HL-60/S4 treated with retinoic acid at 250 ng/mL for 4 days and 3 days (cell line): ENCODE results near the gene ZNF775.
"Not testable (repeated sequence)": the region's sequence is repeated elsewhere in the genome, so short reads cannot be mapped to it uniquely, and the experiment has no call there.

ENCODE experiments used
- in situ Hi-C: fragments of 300-500 bp; cut with MboI; formaldehyde crosslinking; loops from 2 replicates; pipeline ENCODE4 v1.7.0; 2022; ENCODE audit warnings: low sequenced_read_pairs

ZNF775 gene

DNA sequence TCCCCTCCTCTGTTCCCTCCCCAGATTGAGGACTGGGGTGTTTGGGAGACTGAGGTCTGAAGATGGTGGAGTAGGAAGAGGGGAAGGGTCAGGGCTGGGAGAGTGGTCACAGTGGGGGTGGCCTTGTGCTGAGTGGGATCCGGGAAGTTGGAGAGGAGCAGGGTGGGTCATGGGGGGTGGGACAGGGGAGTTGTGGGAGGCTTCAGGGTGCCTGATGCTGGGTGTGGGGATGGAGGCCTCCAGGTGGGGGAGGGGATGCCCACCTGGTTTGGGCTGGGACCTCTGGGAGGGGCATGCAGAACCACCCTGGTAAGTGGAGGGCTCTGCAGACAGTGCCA, 2.6 kb downstream of the ZNF775 start:
- in situ Hi-C loops = no loop called here

DNA sequence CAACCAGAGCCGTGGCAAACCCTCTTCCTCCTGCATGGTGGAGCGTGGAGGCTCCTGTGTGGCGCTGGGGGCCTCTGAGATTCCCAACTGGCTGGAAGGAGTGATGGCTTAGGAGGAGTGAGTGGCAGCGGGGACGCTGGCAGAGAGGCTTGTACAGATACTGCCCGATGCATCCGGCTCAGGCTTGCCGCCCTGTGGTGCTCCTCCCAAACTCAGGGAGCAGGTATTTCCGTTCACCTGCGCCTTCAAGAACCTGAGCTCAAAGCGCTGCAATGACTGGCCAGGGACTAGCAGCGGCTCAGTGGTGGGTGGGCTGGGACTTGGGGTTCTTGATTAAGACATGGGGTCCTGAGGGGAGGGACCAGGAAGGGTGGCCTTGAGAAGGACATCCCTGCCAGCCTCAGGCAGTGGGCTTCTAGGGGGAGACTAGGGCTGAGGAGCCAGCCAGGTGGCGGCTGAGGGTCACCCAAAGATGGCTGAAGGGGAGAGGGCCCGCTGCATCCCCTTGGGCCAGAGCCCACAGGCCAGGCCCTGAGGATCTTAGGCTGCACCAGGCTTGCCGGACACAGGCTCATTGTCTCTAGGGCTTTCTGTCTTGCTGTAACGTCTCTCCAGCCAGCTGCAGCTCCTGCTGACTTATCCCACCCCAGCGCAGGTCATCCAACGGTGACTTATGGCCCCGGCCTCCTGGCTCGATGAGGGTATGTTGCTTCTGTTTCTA, 3.2 kb downstream of the ZNF775 start:
- in situ Hi-C loops = no loop called here

DNA sequence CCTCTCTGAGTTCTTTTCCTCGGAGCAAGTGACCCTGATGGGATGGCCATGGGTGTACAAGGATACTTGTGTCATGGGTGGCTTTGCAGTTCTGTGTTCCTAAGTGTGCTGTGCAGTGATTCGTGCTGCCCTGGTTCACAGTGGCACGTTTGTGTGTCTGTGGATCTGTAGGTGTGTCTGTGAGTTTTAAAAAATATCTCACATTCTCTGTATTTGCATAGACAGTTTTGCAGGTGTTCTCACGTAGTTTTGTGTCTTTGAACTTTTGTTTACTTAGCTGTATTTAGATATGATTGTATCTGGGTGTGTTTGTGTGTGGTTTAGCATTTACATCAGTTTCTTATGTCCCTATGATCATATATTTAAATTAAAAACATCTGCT, 3.7 kb downstream of the ZNF775 start:
- in situ Hi-C loops = no loop called here

DNA sequence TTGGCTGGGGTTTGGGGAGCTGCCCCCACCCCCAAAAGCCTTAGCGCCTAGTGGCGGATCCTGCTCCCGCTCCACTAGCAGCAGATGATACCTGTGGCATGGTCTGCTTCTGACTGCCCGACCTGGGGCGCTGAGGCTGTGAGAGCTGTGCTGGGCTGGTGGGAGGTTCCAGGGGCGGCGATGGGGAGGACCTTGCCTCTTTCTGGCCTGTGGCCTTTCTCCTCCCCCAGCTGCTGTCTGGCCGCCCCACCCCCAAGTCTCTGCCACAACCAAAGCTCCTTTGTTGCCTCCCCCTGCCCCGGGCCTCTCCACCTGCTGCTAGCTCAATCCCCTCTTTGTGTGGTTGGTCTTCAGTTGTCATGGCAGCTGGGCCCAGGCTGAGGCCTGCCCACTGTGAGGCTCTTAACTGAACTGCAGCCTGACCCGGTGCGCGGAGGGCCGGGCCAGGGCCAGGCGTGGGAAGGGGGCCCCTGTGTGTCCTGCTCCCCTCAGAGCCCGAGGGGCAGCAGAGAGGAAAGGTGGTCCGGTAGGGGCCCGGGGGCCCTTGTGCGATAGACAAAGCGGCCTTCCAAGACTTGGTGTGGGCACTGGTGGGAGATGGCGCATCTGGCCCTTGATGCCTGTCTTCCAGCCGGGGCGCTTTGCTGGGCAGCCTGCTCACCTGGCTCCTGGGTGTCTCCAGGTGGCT, 4.7 kb downstream of the ZNF775 start:
- in situ Hi-C loops = no loop called here

DNA sequence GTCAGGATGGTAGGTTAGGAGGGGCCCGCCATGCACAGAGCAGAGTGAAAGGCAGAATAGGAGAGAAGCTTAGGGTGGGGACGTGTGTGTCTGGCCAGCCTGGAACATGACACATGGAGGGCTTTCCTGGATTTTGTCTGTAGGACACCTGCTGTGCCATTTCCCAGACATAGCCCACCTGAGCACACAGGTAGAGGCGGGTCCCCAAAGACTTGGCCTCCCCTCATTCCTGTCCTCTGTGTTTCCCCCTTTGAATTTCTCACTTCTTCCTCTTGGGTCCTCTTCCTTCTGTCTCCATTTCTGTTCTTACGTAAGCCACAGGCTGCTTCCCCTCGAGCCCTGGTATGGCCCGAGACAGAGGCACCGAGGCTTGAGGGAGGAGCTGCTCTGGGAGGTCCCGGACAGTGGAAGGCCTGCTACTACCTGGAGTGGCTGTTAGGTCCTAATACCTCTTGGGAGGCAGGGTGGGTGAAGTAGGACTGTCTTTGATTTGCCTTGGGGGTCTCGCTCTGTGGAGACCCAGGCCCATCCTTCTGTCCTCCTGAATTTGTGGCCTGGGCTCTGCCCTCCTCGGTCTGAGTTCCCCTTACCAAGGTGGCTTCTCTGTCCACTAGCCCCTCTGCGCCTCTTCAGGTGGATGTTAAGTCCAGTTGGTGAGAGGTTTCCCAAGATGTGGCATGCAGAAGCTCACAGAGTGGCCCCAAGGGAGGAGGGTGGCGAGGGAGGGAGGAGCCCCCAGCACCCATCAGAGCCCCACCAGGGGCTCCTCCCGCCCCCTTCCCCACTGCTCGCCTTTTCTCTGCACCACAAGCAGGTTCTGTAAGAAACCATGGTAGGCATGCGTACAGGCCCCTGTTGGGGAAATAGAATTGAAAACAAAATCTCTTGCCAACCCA, 5.5 kb downstream of the ZNF775 start:
- in situ Hi-C loops = no loop called here

DNA sequence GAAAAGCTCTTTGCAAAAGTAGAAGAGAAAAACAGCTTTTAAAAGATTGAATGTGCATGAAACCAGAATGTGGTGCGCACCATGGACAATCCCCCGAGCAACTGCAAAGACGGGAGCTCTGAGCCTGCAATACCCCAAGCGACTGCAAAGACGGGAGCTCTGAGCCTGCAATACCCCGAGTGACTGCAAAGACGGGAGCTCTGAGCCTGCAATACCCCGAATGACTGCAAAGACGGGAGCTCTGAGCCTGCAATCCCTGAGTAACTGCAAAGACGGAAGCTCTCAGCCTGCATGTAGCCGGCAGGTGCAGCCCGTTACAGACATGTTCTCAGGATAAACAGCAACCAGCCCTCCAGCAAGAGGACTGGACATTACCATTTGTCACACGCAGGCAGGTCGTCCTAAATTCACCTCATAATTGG, 6.2 kb downstream of the ZNF775 start:
- in situ Hi-C loops = no loop called here

DNA sequence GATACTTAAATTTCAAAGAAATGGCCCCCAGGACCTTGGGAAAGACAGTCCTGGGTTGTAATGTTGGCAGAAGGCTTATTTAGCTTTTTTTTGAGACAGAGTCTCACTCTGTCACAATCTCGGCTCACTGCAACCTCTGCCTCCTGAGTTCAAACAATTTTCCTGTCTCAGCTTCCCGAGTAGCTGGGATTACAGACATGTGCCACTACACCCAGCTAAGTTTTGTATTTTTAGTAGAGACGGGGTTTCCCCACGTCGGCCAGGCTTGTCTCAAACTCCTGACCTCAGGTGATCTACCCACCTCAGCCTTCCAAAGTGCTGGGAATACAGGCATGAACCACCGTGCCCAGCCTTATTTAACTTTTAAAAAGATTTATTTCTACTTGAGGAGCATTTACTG, 6.8 kb downstream of the ZNF775 start:
- in situ Hi-C loops = not testable (repeated sequence)

DNA sequence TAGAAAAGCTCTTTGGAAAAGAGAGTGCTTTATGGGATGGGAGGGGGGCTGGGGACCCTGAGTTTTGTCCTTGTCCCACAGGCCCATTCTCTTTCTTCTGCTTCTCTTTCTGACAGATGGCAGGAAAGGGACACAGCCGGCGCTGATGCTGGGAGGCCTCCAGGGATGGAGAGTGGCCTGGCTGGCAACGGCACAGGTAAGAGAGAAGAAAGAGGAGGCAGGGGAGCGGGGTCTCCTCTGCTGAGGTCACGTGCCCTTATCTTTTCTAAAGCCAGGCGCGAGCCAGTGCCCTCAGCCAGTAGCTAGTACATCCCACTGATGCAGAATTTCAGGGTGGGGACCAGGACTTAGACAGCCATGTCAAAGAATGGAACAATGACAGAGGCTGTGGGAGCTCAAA, 9.2 kb downstream of the ZNF775 start:
- in situ Hi-C loops = no loop called here

DNA sequence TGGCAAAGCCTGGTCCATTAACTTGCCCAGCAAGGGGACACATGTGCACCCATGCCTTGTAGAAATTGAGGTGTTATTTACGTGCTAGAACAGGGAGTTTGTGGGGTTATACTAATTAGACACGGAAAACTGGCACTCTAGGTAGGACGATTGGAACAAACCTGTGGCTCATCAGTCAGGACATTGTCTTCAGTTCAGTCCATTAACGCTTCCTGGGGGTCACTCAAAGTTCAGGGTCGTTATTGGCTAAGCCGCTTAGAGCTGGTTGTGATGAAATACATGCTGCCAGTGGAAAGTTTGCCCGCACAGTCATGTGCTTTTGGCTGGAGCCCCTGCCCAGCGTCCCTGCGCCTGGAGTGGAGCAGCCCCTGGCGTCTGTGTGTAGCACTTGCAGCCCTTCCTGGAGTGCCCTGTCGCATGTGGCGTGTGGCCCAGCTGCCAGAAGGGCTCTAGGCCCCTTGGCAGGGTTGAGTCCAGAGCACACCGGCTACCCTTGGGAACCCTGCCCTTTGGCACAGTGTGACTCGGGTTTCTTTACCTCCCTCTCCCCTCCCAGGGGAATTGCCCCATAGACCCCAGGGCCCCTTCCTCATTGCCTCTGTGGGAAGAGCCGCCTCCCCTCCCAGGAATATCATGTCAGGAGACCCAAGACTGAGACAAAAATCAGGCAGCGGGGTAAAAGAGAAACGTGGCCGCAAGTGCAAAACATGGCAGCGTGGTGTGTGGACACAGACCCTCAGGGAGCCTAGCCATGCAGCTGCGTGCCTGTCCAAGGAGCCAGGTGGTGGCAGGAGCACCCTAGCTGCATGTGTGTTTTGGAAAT, 9.8 kb downstream of the ZNF775 start:
- in situ Hi-C loops = no loop called here

DNA sequence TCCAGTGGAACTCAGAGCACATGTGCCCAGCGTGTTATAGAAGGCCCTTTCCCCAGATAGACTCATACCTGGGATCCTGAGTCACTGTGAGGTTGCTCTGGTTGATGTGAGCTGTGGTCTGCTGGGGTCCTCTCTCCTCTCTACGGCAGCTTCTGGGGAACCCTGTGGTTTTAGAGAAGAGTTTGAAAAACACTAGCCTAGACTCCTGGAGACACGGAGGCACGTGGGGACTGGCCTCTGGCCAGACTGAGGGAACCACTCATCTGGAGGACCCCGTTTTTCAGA, 10.3 kb downstream of the ZNF775 start:
- in situ Hi-C loops = no loop called here

DNA sequence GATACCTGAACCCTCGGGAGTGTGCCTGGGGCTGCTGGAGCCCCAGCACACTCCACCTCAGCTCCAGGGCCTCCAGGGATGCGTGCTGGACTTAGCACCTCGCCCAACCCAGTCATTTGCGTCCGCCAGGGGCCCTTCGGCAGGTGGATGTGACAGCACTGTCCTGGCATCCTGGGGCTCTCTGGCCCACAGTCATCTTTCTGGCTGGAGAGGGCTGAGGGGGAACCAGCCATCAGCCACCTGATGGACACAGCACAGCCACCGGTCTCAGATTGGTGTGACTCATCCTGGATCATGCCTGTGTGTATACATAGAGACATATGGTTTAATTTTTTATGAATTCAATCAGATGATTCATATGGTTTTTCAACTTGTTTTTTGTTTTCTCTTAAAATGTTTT, 11.1 kb downstream of the ZNF775 start:
- in situ Hi-C loops = no loop called here

DNA sequence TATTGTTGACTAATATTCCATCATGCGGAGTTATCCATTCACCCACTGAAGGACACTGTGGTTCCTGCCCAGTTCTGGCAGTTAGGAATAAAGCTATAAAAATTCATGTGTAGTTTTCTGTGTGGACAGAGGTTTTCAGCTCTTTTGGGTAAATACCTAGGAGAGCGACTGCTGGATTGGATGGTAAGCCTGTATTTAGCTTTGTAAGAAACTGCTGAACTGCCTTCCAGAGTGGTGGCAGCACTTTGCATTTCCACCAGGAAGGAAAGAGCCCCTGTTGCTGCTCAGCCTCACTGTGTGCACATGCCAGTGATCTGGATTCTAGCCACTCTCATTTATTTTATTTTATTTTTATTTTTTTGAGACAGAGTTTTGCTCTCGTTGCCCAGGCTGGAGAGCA, 14.2 kb downstream of the ZNF775 start:
- in situ Hi-C loops = no loop called here

DNA sequence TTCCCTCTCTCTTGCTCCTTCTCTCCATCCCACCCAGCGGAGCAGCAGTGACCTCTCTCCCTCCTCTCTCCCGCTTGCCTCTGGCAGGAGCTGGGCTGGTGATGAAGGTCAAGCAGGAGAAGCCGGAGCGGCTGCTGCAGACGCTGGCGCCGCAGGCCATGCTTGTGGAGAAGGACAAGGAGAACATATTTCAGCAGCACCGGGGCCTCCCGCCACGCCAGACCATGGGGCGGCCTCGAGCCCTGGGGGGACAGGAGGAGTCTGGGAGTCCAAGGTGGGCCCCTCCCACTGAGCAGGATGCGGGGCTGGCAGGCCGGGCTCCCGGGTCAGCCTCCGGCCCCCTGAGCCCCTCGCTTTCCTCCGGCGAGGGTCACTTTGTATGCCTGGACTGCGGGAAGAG, 17.3 kb downstream of the ZNF775 start:
- in situ Hi-C loops = no loop called here

DNA sequence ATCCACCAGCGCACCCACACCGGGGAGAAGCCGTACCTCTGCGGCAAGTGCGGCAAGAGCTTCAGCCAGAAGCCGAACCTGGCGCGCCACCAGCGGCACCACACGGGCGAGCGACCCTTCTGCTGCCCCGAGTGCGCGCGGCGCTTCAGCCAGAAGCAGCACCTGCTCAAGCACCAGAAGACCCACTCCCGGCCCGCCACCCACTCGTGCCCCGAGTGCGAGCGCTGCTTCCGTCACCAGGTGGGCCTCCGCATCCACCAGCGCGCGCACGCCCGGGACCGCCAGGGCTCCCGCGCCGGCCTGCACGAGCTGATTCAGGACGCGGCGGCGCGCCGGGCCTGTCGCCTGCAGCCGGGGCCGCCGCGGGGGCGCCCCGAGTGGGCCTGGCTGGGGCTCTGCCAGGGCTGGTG, 17.7 kb downstream of the ZNF775 start:
- in situ Hi-C loops = no loop called here

DNA sequence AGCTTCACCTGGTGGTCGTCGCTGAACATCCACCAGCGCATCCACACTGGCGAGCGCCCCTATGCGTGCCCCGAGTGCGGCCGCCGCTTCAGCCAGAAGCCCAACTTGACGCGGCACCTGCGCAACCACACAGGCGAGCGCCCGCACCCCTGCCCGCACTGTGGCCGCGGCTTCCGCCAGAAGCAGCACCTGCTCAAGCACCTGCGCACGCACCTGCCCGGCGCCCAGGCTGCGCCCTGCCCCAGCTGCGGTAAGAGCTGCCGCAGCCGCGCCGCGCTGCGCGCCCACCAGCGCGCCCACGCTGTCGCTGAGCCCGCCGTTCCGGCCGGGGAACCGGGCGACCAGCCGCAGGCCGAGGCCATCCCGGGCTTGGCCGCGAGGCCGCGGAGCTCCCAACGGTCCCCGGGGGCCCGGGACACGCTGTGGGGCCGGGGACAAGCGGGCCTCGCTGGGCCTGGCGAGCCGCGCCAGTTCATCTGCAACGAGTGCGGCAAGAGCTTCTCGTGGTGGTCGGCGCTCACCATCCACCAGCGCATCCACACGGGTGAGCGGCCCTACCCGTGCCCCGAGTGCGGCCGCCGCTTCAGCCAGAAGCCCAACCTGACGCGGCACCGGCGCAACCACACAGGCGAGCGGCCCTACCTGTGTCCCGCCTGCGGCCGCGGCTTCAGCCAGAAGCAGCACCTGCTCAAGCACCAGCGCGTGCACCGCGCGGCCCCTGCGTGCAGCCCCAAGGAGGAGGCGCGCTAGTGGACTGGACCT, 18.4 kb downstream of the ZNF775 start:
- in situ Hi-C loops = no loop called here

DNA sequence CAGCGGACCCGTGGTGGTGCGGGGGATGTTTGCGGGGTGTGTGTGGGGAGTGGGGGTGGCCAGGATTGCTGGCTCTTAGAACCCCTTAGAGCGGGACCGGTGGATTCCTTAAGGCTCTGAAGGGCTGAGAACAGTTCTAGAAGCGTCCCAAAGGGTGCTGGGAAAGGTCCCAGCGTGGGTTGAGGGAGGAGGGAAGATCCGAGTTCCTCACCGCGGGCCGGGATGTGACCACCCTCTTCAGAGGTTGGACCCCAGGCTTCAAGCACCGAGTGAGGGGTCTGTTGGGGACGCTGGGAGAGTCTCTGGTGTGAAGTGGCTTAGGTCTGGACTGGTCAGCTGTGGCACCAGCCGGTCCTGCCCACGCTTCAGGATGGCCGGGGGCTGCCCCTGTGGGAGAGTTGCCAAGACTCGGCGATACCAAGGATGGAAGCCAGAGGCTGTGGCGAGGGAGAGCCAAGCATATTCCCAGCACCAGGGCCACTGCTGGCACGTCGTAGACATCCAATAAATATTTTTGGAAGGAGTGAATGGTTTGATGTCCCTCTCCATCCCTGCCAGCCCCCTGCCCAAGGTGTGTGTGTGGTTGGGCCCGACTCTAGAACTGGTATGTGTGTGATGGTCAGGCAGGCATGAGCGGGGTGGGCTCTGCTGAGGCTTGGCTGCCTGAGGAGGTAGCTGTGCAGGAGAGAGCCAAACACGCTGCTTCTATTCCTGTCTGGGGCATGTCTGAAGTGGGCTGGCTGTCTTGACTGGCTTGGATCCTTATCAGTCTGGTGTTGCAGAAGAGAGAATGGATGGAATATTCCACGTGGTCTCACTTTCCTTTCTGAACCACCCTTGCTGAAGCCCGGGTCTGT, 19.2 kb downstream of the ZNF775 start:
- in situ Hi-C loops = no loop called here

DNA sequence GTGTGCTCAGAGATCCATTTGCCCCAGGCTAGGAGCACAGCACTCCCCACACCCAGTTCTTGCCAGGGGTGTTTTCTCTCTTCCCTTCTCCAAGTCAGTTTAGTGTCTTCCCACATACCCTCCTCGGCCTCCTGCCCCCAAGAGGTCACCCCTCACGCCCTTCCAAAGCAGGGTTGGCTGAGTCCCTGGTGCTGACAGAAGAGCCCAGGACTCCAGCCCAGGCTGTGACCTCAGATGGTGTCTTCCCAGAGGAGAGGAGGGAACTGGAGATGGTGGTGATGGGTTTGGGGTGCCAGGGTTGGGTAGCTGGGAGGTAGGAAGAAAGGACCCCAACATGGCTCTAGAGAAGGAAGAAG, 19.8 kb downstream of the ZNF775 start:
- in situ Hi-C loops = no loop called here

DNA sequence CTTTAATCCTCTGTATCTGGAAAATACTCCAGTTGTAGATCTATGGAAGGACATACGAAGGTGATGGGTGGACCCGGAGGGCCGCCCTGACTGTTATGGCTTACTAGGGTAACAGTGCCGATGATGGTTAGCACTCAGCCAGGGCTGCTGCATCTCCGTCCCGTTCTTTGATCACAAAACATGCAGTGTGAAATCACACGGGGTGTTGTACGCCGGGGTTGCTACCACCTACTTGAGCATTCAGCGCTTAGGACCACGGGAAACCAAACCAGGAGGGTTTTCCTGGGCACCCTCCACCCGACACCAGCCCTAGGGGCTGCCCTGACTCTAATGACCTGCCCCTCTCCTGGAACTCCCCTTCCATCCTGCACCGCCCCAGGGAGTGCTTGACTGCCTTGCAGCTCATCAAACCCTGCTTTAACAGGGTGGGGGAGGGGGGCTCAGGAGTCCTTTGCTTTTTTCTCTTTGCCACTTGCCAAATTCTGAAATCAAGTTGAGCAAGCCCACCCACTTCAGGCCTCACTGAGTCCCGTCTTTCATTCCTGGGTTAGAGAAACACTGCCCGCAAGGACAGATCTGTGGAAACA, 20.4 kb downstream of the ZNF775 start:
- in situ Hi-C loops = no loop called here

DNA sequence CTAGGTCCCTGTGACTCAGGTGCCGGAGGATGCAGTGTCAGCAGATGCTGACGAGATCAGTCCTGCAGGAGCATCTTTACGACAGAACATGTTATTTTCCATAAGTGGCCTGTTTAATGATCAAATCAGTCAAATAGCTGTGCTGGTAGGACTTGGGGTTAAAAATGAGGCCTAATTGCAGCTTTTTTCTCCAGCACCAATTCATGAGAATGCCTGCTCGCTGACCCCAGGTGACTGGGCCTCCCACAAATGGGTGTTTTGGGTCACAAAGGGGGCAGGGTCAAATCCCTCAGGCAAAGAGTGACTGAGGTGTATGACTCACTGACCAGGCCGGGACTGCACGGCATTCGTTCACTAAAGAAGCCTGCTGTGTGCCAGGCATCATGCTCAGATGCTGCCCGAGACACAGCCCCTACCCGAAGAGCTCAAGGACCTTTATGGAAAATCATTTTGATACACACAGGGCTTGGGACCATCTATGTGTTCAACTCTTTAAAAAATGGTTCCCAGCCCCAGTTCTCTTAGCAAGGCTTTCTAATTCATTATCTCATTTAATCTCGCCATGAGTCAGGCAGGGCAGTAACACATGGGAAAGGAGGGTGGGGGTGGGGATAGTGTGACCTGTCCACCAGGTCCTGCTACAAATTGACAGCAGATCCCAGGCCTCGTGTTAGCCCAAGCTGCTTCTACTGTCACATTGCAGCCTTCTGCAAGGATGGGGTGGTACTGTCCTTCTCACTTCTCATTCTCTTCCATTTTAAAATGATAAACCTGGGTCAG, 21.1 kb downstream of the ZNF775 start:
- in situ Hi-C loops = no loop called here
